MCF 10A (cell line): ENCODE data around the gene ASGR2. TPM values are rescaled to one million over a fixed set of nuclear protein-coding genes. Genes with fewer than 3 reads are reported as not detected.

Experiments used
- BruUV-seq: library from RNA; stranded (reverse); fragments of 400-500 nt; replicated peaks from 2 replicates; lab custom pipeline; 2021; lab: Mats Ljungman, UMichigan
- CTCF ChIA-PET: fragments of 300-600 bp; sonication (Branson Sonifier 250); formaldehyde crosslinking; extraction: SDS; loops from one replicate; lab custom pipeline; 2021; ENCODE audit warnings: antibody characterized with exemption, inconsistent platforms; lab: Yijun Ruan, JAX
- POLR2A ChIA-PET: fragments of 300-600, 350-650 bp; sonication (Branson Sonifier 250); formaldehyde crosslinking; extraction: SDS; loops from one replicate; lab custom pipeline; 2020; ENCODE audit warnings: antibody characterized with exemption, inconsistent platforms; lab: Yijun Ruan, JAX
- DNase-seq: peaks from one replicate; pipeline ENCODE4 v3.0.0-alpha.2; 2018; ENCODE audit not compliant: unreplicated experiment
- H3K27ac Mint-ChIP-seq: one replicate; pipeline ENCODE4 v1.8.0; 2022; ENCODE audit warnings: mild to moderate bottlenecking, low read depth, mixed read lengths; ENCODE audit not compliant: unreplicated experiment
- H3K27me3 Mint-ChIP-seq: one replicate; pipeline ENCODE4 v1.8.0; 2022; ENCODE audit warnings: mixed read lengths; ENCODE audit not compliant: insufficient read depth, unreplicated experiment
- H3K36me3 Mint-ChIP-seq: one replicate; pipeline ENCODE4 v1.8.0; 2022; ENCODE audit warnings: mild to moderate bottlenecking, moderate library complexity, mixed read lengths; ENCODE audit not compliant: insufficient read depth, unreplicated experiment
- H3K4me1 Mint-ChIP-seq: one replicate; pipeline ENCODE4 v1.8.0; 2022; ENCODE audit warnings: mixed read lengths; ENCODE audit not compliant: insufficient read depth, unreplicated experiment
- H3K4me3 Mint-ChIP-seq: one replicate; pipeline ENCODE4 v1.8.0; 2022; ENCODE audit warnings: mild to moderate bottlenecking, moderate library complexity, mixed read lengths; ENCODE audit not compliant: unreplicated experiment
- H3K9me3 Mint-ChIP-seq: one replicate; pipeline ENCODE4 v1.8.0; 2022; ENCODE audit warnings: mixed read lengths; ENCODE audit not compliant: unreplicated experiment
- intact Hi-C: fragments of 100-400 bp; cut with micrococcal nuclease; formaldehyde crosslinking; loops from 2 replicates; pipeline ENCODE4 v1.14.1; 2022
- total RNA-seq: library from RNA; stranded (reverse); gene quantifications from 2 replicates; pipeline ENCODE4 v1.2.3, GENCODE V29; 2022
- TF ChIP-seq, protein P1 (sequence below): fragments of 200-600 bp; IDR thresholded peaks from one replicate; pipeline ENCODE4 v1.8.0; 2022; ENCODE audit warnings: antibody characterized with exemption, mild to moderate bottlenecking; ENCODE audit not compliant: unreplicated experiment

The ASGR2 gene
- total RNA-seq, 1 experiment from 2014 or later: not detected

DNA sequence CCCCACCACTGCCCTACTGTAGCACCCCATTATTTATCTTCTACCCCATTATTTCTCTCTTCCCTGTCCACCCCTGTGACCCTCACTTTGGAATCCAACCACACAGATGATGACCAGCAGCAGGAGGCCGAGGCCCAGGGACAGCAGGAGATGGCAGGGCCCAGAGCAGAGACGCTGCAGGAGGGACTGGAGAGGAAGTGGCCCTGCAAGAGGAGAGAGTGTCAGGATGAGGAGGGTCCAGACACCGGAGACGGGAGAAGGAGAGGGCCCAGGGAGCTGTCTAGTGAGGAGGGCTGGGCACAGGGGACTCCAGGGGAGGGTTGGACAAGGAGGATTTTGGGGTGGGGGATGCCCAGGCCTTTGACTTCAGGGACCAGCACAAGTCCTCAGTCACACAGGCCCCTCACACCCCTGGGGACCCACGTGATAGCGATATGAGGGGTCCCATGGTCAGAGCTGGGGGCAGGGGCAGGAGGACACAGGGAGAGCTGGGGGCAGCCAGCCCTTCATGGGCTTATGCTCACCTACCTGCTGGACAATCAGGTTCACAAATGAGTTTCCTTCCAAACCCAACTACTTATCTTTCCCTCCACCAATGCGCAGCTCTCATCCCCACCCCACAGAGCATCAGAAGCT lies 36.6 kb downstream of the ASGR2 start:
- Mint-ChIP-seq H3K27ac (no peak overlapping the region), H3K27me3 (peaks cover 5% of the 10 kb centered on the region), H3K4me1 (no peaks in the 10 kb centered on the region), H3K4me3 (no peak overlapping the region), H3K9me3 (no peaks in the 10 kb centered on the region), H3K36me3 (no peaks in the 10 kb centered on the region)
- ChIA-PET CTCF (interaction anchor here (0.5 to 1.7 kb wide), 4 partner anchors 20 to 100 kb away, joined by 3 to 6 read pairs (median 4); no protein-coding TSS in a partner anchor), POLR2A (no interaction called here)
- BruUV-seq: no TSS peak
- intact Hi-C loops: no loop called here
- TF ChIP-seq, protein P1, sequence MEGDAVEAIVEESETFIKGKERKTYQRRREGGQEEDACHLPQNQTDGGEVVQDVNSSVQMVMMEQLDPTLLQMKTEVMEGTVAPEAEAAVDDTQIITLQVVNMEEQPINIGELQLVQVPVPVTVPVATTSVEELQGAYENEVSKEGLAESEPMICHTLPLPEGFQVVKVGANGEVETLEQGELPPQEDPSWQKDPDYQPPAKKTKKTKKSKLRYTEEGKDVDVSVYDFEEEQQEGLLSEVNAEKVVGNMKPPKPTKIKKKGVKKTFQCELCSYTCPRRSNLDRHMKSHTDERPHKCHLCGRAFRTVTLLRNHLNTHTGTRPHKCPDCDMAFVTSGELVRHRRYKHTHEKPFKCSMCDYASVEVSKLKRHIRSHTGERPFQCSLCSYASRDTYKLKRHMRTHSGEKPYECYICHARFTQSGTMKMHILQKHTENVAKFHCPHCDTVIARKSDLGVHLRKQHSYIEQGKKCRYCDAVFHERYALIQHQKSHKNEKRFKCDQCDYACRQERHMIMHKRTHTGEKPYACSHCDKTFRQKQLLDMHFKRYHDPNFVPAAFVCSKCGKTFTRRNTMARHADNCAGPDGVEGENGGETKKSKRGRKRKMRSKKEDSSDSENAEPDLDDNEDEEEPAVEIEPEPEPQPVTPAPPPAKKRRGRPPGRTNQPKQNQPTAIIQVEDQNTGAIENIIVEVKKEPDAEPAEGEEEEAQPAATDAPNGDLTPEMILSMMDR: no peak
- DNase-seq: no peak

DNA sequence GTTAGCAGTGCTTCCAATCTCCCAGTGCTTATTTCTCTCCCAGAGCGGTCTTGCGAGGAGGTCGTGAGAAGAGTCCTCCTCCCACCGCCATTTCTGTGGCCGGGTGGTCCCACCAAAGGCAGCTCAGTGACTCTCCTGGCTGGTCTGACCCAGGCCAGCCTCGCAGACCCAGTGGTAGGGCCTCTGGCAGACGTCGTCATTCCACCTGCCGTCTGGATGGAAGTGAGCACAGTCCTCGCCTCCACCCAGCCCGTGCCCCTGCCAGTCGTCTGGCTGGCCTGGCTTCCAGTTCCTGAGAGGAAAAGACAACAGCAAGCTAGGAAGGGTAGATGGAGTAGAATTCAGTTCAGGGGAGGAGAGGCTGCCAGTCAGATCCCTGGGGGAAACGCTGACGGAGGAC lies 39.7 kb downstream of the ASGR2 start:
- no peak overlapping the region for H3K27ac Mint-ChIP-seq
- H3K9me3 Mint-ChIP-seq: no peaks in the 10 kb centered on the region
- TF ChIP-seq, protein P1: no peak
- no peak overlapping the region for H3K4me3 Mint-ChIP-seq
- no peaks in the 10 kb centered on the region for H3K36me3 Mint-ChIP-seq
- intact Hi-C loops: no loop called here
- H3K4me1 Mint-ChIP-seq: no peaks in the 10 kb centered on the region
- BruUV-seq: no TSS peak
- ChIA-PET POLR2A (no interaction called here), CTCF (interaction anchor here (0.6 to 1.7 kb wide), 5 partner anchors 14 to 1566 kb away, joined by 3 to 8 read pairs (median 3); no protein-coding TSS in a partner anchor)
- no peak for DNase-seq
- peaks cover 26% of the 10 kb centered on the region for H3K27me3 Mint-ChIP-seq

DNA sequence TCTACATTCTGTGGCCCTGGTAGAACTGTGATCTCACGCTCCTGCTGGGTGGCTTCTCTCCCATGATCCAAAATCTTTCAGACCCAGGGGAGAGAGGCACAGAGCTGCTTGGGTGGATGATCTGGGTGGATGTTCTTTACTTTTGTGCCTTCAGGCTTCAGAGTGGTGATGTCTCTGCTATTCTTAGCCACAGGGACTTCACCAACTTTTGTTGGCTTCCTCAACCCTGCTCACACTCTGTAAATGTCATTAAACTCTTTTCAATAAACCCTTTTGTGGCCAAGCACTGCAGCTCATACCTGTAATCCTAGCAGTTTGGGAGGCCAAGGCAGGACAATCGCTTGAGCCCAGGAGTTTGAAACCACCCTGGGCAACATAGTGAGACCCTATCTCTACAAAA lies 42.2 kb downstream of the ASGR2 start:
- Mint-ChIP-seq H3K27me3 (peaks cover 26% of the 10 kb centered on the region), H3K27ac (no peak overlapping the region), H3K36me3 (no peaks in the 10 kb centered on the region), H3K9me3 (peaks cover 14% of the 10 kb centered on the region), H3K4me1 (no peaks in the 10 kb centered on the region), H3K4me3 (no peak overlapping the region)
- POLR2A ChIA-PET: interaction anchor here (0.7 kb wide), 1 partner anchor 266 kb away, joined by 3 read pairs; no protein-coding TSS in a partner anchor
- intact Hi-C loops: no loop called here
- CTCF ChIA-PET: interaction anchor here (0.7 to 1.6 kb wide), 2 partner anchors 10 to 60 kb away, joined by 3 to 6 read pairs; no protein-coding TSS in a partner anchor
- no peak for DNase-seq
- BruUV-seq: no TSS peak
- TF ChIP-seq, protein P1: no peak

GRCh38 chr17:7070712-7071111 lies 43.9 kb downstream of the ASGR2 start:
- POLR2A ChIA-PET: no interaction called here
- Mint-ChIP-seq H3K27me3 (peaks cover 26% of the 10 kb centered on the region), H3K4me1 (no peaks in the 10 kb centered on the region), H3K4me3 (no peak overlapping the region), H3K9me3 (peaks cover 14% of the 10 kb centered on the region), H3K36me3 (peaks cover 6% of the 10 kb centered on the region), H3K27ac (no peak overlapping the region)
- intact Hi-C loops: no loop called here
- TF ChIP-seq, protein P1: no peak
- DNase-seq: no peak
- no TSS peak for BruUV-seq
- CTCF ChIA-PET: interaction anchor here (0.5 kb wide), 1 partner anchor 67 kb away, joined by 3 read pairs; no protein-coding TSS in a partner anchor
